ENCODE results near the gene ASTN1.

ASTN1 gene

DNA sequence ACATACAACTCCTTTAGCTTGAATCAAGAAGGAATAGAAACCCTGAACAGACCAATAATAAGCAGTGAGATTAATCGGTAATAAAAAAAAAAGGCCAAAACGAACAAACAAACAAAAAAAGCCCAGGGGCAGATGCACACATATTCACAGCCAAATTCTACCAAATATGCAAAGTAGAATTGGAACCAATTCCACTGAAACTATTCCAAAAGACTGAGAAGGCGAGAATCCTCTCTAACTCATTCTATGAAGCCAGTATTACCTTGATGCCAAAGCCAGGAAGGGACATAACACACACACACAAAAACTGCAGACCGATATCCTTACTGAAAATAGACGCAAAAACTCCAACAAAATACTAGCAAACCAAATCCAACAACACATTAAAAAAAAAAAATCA is 161.6 kb downstream of the ASTN1 start:
- Histone ChIP-seq H3K36me3 (ENCODE audit: insufficient read depth) (no peaks in the 10 kb centered on the region), H3K4me3 (IDR thresholded peaks at IDR 0.05; ENCODE audit: insufficient read depth, low read depth, low read length) (no peak overlapping the region), H3K4me1 (ENCODE audit: low read depth, poor library complexity, severe bottlenecking) (peaks cover 3% of the 10 kb centered on the region), H3K79me2 (ENCODE audit: insufficient read depth, low read depth) (no peaks in the 10 kb centered on the region), H3K9ac (no peak overlapping the region), H4K20me1 (ENCODE audit: insufficient read depth) (no peaks in the 10 kb centered on the region), H3K4me2 (no peak overlapping the region), H2AFZ (ENCODE audit: low read depth) (no peak overlapping the region), H3K27me3 (ENCODE audit: insufficient read depth, low read depth) (no peaks in the 10 kb centered on the region), H3K27ac (no peak overlapping the region)
- TF ChIP-seq, protein P1, sequence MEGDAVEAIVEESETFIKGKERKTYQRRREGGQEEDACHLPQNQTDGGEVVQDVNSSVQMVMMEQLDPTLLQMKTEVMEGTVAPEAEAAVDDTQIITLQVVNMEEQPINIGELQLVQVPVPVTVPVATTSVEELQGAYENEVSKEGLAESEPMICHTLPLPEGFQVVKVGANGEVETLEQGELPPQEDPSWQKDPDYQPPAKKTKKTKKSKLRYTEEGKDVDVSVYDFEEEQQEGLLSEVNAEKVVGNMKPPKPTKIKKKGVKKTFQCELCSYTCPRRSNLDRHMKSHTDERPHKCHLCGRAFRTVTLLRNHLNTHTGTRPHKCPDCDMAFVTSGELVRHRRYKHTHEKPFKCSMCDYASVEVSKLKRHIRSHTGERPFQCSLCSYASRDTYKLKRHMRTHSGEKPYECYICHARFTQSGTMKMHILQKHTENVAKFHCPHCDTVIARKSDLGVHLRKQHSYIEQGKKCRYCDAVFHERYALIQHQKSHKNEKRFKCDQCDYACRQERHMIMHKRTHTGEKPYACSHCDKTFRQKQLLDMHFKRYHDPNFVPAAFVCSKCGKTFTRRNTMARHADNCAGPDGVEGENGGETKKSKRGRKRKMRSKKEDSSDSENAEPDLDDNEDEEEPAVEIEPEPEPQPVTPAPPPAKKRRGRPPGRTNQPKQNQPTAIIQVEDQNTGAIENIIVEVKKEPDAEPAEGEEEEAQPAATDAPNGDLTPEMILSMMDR (conservative IDR thresholded peaks at IDR 0.05; ENCODE audit: low read depth, low read length), result no peak

DNA sequence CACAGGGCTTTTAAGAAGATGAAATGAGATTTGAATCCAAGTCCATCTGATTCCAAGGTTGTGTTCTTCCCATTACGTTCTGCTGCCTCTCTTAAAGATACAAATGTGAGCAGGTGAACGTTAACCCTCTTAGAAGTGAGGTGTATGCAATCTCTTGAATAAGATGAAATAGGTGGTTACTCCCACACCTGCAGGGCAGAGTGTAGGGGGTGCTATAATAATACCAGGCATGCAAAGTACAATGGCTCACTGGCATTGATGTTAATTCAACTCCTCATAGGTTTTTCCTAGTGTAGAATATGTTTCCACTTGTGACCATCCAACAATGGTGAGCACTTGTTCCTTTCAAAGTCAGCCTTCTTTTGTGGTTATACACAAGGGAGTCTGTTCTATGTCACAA is 163.0 kb downstream of the ASTN1 start:
- no peak overlapping the region for H3K4me2 ChIP-seq
- no peaks in the 10 kb centered on the region for H4K20me1 ChIP-seq (ENCODE audit: insufficient read depth)
- no peaks in the 10 kb centered on the region for H3K36me3 ChIP-seq (ENCODE audit: insufficient read depth)
- no peak overlapping the region for H2AFZ ChIP-seq (ENCODE audit: low read depth)
- TF ChIP-seq, protein P1 (conservative IDR thresholded peaks at IDR 0.05; ENCODE audit: low read depth, low read length), result no peak
- H3K4me3 ChIP-seq (IDR thresholded peaks at IDR 0.05; ENCODE audit: insufficient read depth, low read depth, low read length), result no peak overlapping the region
- H3K4me1 ChIP-seq (ENCODE audit: low read depth, poor library complexity, severe bottlenecking), result no peaks in the 10 kb centered on the region
- no peak overlapping the region for H3K27ac ChIP-seq
- H3K27me3 ChIP-seq (ENCODE audit: insufficient read depth, low read depth), result no peaks in the 10 kb centered on the region
- no peak overlapping the region for H3K9ac ChIP-seq
- H3K79me2 ChIP-seq (ENCODE audit: insufficient read depth, low read depth), result no peaks in the 10 kb centered on the region

DNA sequence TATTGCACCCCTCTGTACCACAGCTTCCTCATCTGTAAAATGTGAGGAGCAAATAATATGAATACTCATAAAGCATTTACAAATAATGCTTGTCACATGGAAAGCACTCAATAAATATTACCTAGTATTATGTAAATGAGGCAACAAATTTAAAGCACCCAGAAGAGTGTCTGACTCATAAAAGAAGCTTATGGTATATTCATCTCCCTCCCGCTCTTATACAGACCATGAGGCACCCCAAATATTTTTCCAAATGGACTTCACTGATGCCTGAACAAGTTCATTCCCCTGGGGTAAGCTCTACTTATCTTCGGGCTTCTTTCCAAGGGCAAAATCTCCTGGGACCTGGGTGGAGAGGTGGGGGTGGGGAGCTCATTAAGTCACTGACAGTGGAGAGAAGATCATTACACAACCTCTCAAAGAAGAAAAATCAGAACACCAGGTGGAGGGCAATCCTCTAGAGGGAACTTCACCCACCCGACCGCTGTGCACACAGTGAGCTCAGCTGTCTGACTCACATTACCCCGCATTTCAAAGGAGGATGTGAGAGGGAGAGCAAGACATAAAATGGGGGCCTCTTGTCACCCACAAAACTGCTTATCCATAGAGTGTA is 166.2 kb downstream of the ASTN1 start:
- Histone ChIP-seq H3K9ac (no peak overlapping the region), H3K4me1 (ENCODE audit: low read depth, poor library complexity, severe bottlenecking) (no peaks in the 10 kb centered on the region), H2AFZ (ENCODE audit: low read depth) (no peak overlapping the region), H3K4me2 (no peak overlapping the region), H3K79me2 (ENCODE audit: insufficient read depth, low read depth) (no peaks in the 10 kb centered on the region), H3K27ac (no peak overlapping the region), H3K27me3 (ENCODE audit: insufficient read depth, low read depth) (no peaks in the 10 kb centered on the region), H3K36me3 (ENCODE audit: insufficient read depth) (no peaks in the 10 kb centered on the region), H3K4me3 (IDR thresholded peaks at IDR 0.05; ENCODE audit: insufficient read depth, low read depth, low read length) (no peak overlapping the region), H4K20me1 (ENCODE audit: insufficient read depth) (no peaks in the 10 kb centered on the region)
- TF ChIP-seq, protein P1 (conservative IDR thresholded peaks at IDR 0.05; ENCODE audit: low read depth, low read length), result no peak

DNA sequence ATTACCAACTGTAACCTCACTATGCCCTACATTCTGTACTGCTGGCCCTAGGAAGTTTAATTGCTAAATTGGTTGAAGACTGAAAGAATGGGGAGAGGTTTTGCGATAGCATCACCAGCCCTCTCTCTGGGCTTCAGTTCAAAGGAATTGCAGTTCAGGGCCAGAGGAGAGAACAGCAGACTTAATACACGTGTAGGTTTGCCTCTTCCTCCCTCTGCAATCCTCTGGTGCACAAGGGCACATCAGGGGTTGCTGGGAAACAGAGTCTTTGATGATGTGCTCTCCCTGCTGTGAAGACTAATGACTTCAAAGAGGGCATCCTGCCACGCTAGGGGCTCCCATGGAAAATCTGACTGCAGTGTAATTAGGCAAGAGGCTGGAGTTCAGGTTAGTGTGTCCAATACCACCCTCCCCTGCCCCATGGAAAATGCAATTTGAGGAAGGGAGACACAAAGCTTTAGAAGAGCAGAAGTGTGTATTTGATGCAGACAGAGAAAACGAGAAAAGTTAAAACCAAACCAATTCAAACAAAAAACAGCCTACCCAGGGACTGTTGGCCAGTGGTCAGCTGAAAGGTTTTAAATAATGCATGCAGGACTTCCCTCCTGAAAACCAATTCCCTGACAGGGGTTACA is 167.9 kb downstream of the ASTN1 start:
- Histone ChIP-seq H3K4me1 (ENCODE audit: low read depth, poor library complexity, severe bottlenecking) (no peaks in the 10 kb centered on the region), H3K4me3 (IDR thresholded peaks at IDR 0.05; ENCODE audit: insufficient read depth, low read depth, low read length) (no peak overlapping the region), H3K9ac (no peak overlapping the region), H3K4me2 (no peak overlapping the region), H3K27me3 (ENCODE audit: insufficient read depth, low read depth) (no peaks in the 10 kb centered on the region), H3K27ac (no peak overlapping the region), H4K20me1 (ENCODE audit: insufficient read depth) (no peaks in the 10 kb centered on the region), H3K79me2 (ENCODE audit: insufficient read depth, low read depth) (no peaks in the 10 kb centered on the region), H2AFZ (ENCODE audit: low read depth) (no peak overlapping the region), H3K36me3 (ENCODE audit: insufficient read depth) (no peaks in the 10 kb centered on the region)
- TF ChIP-seq, protein P1 (conservative IDR thresholded peaks at IDR 0.05; ENCODE audit: low read depth, low read length), result no peak
